ENCODE measurements around the gene HNRNPA2B1. TPM values are rescaled to one million over a fixed set of nuclear protein-coding genes. Genes with fewer than 3 reads are reported as not detected.

Gene HNRNPA2B1
- total RNA-seq (100 to 1,000 TPM in 5 of 6 donors, 10 to 100 TPM in 1; 84.7 to 235 (median 143) TPM), polyA plus RNA-seq (100 to 1,000 TPM; 395 to 464 TPM)

DNA sequence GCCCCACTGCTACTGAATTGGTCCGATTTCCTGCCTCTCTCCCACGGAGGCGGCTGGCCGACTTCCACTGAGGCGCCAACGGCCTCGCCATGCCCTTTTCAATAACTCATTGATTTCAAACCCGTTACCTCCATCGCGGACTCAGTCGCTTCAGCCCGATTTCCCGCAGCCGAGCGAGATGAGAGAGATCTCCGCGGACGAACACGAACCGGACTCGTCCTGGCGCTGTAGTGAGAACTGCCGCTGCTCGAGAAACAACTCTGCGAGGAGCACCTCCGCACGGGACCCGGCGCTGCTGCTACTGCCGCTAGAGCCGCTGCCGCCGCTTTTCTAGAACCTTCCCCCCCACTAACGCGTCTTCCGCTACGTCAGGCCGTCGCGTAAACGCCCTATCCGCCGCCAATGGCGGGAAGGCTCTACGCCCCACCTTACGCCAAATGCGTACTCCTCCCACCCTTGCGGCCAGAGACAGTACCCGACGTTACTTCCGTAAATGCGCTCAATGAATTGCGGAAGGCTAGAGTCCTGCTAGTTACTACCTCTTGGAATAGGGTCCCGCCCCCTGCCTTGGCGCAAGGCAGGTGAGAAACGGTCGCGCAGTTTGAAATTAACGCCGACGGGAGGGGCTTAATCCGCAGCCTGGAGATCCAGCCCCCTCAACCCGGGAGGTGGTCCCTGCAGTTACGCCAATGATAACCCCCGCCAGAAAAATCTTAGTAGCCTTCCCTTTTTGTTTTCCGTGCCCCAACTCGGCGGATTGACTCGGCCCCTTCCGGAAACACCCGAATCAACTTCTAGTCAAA, at the start of gene HNRNPA2B1:
HNRNPA2B1 (minus strand) TSS at position 303 of the 803 bp plus-strand sequence; CDS start at position 134, 169 bp downstream.
- no peaks in the 10 kb centered on the region for H3K27me3 ChIP-seq
- TF ChIP-seq, protein P1, sequence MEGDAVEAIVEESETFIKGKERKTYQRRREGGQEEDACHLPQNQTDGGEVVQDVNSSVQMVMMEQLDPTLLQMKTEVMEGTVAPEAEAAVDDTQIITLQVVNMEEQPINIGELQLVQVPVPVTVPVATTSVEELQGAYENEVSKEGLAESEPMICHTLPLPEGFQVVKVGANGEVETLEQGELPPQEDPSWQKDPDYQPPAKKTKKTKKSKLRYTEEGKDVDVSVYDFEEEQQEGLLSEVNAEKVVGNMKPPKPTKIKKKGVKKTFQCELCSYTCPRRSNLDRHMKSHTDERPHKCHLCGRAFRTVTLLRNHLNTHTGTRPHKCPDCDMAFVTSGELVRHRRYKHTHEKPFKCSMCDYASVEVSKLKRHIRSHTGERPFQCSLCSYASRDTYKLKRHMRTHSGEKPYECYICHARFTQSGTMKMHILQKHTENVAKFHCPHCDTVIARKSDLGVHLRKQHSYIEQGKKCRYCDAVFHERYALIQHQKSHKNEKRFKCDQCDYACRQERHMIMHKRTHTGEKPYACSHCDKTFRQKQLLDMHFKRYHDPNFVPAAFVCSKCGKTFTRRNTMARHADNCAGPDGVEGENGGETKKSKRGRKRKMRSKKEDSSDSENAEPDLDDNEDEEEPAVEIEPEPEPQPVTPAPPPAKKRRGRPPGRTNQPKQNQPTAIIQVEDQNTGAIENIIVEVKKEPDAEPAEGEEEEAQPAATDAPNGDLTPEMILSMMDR (IDR thresholded peaks at IDR 0.05), result peak in 3 of 4 donors; percentile 7 to 15 (median 15)
- 0% methylated on average over 71 of the region's 71 CpGs for WGBS, 2 donors
- peak; percentile 97 to 99 (median 98) for DNase-seq
- no peaks in the 10 kb centered on the region for H3K9me3 ChIP-seq
- intact Hi-C loops (cut with DNase I), result no loop called here
- H3K4me1 ChIP-seq, result peaks cover 20 to 31% (median 28%) of the 10 kb centered on the region in 3 donors
- ATAC-seq, result peak; percentile 77 to 84 (median 80)
- H3K27ac ChIP-seq, result peak within 1 kb of the TSS; percentile 94 to 100 (median 98)
- H3K4me3 ChIP-seq, result peak within 1 kb of the TSS; percentile 68 to 93 (median 83)
- peaks cover 0 to 19% (median 18%) of the 10 kb centered on the region in 3 donors for H3K36me3 ChIP-seq
- FAIRE-seq, result peak; percentile 94

DNA sequence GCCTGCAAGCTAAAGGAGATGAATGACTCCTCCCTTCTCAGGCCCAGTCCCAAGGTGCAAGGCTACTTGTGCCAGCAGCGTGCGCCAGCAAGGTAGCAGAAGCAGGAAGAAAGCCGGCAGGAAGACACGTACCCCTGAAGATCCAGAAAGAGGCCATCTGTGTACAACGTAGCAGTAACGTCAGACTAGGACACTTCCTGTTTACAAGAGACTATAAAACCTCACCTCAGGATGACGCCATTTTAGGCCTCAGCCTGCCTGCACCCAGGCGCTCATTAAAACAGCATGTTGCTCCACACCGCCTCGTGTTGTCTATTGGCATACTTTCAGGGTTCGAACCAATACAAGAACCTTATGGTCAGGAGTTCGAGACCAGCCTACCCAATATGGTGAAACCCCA, 49.7 kb upstream of the HNRNPA2B1 start:
- TF ChIP-seq, protein P1 (IDR thresholded peaks at IDR 0.05), result no peak
- H3K36me3 ChIP-seq, result no peaks in the 10 kb centered on the region
- no peak overlapping the region for H3K27ac ChIP-seq
- ATAC-seq (no peak), DNase-seq (no peak), FAIRE-seq (no peak)
- H3K4me1 ChIP-seq, result no peaks in the 10 kb centered on the region
- WGBS, 2 donors, result 90 to 92% methylated on average over 12 of the region's 12 CpGs
- no peaks in the 10 kb centered on the region for H3K9me3 ChIP-seq
- intact Hi-C loops (cut with DNase I), result no loop called here
- H3K27me3 ChIP-seq, result no peaks in the 10 kb centered on the region
- H3K4me3 ChIP-seq, result no peak overlapping the region

DNA sequence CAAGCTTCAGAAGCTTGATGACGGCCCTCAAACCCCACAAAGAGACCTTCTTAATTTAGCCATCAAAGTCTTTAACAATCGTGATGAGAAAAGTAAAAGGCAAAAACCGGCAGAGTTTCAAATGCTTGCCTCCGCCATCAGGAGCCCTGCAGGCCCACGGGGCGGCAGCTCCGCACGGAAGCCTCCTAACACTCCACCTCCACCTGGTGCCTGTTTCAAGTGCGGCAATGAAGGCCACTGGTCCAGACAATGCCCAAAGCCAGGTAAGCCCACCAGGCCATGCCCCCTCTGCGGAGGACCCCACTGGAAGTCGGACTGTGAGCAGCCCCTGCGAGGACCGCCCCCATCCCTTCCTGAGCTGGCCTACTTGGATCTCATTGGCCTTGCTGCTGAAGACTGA, 44.6 kb upstream of the HNRNPA2B1 start:
- FAIRE-seq, result no peak
- Histone ChIP-seq H3K27ac (no peak overlapping the region), H3K36me3 (no peaks in the 10 kb centered on the region), H3K4me3 (no peak overlapping the region), H3K4me1 (no peaks in the 10 kb centered on the region), H3K9me3 (no peaks in the 10 kb centered on the region), H3K27me3 (no peaks in the 10 kb centered on the region)
- intact Hi-C loops (cut with DNase I), result no loop called here
- WGBS, 2 donors, result 90 to 91% methylated on average over 12 to 13 of the region's 13 CpGs
- no peak for DNase-seq
- ATAC-seq, result no peak
- TF ChIP-seq, protein P1 (IDR thresholded peaks at IDR 0.05), result no peak

DNA sequence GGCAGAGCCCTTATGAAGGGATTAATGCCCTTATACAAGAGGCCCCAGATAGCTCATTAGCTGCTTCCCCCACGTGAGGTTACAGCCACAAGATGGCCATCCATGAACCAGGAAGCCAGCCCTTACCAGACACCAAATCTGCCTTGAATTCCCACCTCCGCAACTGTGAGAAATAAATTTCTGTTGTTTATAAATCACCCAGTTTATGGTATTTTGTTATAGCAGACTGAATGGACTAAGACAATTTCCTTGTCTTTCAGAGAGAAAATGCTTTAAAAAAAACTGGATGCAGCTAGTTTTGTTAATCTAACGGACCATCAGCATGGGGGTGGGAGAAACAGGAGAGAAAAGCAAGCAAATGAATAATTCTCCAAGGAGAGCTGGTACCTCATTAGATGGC, 37.5 kb upstream of the HNRNPA2B1 start:
- FAIRE-seq (no peak), DNase-seq (no peak), ATAC-seq (no peak)
- no peaks in the 10 kb centered on the region for H3K27me3 ChIP-seq
- no peaks in the 10 kb centered on the region for H3K36me3 ChIP-seq
- H3K27ac ChIP-seq, result no peak overlapping the region
- no peaks in the 10 kb centered on the region for H3K4me1 ChIP-seq
- intact Hi-C loops (cut with DNase I), result no loop called here
- WGBS, 2 donors, result 79 to 88% methylated on average over 3 of the region's 3 CpGs
- H3K4me3 ChIP-seq, result no peak overlapping the region
- TF ChIP-seq, protein P1 (IDR thresholded peaks at IDR 0.05), result no peak
- no peaks in the 10 kb centered on the region for H3K9me3 ChIP-seq

Measured in pancreas (tissue), 10 donors.